Fibroblast of mammary gland (primary cell): Measurements from ENCODE around the gene FHIT.

Experiments used
- DNase-seq: peaks from one replicate; pipeline ENCODE4 v3.0.0-alpha.2; 2010; ENCODE audit warnings: low read depth
- H3K4me3 ChIP-seq: 2 replicates; pipeline ENCODE4 v1.5.1; 2011; ENCODE audit warnings: low read depth, mild to moderate bottlenecking, low read length, moderate library complexity; ENCODE audit not compliant: control insufficient read depth
- TF ChIP-seq, protein P1 (sequence below): conservative IDR thresholded peaks from 2 replicates; pipeline ENCODE4 v1.5.1; 2011; ENCODE audit warnings: low read depth, low read length, inconsistent platforms; ENCODE audit not compliant: control insufficient read depth, insufficient read depth

The FHIT gene

DNA sequence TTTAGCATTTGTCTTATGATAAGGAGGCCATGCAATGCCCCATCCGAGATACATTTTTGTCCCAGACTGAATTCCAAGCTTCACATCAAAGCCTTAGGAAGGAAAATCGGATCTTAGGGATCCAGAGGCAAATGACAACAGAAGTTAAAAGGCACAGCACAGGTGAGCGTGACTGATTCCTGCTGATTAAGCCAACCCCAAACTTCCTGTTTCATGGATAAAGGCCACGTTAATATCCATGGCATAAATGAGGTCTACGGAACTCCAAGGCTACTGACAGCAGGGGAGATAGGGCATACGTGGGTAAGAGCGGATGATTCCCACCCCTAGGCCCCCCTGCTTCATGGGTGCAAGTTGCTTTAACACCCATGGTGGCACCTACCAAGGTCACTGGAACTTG, 471.6 kb downstream of the FHIT start:
- no peak overlapping the region for H3K4me3 ChIP-seq
- DNase-seq, result no peak
- TF ChIP-seq, protein P1, sequence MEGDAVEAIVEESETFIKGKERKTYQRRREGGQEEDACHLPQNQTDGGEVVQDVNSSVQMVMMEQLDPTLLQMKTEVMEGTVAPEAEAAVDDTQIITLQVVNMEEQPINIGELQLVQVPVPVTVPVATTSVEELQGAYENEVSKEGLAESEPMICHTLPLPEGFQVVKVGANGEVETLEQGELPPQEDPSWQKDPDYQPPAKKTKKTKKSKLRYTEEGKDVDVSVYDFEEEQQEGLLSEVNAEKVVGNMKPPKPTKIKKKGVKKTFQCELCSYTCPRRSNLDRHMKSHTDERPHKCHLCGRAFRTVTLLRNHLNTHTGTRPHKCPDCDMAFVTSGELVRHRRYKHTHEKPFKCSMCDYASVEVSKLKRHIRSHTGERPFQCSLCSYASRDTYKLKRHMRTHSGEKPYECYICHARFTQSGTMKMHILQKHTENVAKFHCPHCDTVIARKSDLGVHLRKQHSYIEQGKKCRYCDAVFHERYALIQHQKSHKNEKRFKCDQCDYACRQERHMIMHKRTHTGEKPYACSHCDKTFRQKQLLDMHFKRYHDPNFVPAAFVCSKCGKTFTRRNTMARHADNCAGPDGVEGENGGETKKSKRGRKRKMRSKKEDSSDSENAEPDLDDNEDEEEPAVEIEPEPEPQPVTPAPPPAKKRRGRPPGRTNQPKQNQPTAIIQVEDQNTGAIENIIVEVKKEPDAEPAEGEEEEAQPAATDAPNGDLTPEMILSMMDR, result no peak

DNA sequence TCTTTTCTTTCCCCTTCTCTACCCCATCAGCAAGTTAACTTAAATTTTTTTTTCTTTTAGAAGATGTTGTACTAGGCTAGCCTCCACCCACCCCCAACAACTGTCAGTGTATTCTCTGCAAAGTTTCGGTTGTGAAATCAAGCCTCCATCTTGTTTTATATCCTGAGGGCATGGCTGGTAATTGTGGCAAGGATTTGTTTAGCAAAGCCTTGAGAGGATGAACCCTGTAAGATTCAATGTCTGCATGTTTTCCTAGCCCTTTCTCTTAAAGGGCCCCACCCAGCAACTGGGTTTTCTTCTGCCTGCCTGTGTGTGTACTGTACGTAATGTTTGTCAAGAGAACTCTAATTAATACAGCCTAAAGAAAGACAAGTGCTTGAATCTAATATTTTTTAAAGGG, 475.3 kb downstream of the FHIT start:
- no peak overlapping the region for H3K4me3 ChIP-seq
- no peak for DNase-seq
- TF ChIP-seq, protein P1, result no peak

DNA sequence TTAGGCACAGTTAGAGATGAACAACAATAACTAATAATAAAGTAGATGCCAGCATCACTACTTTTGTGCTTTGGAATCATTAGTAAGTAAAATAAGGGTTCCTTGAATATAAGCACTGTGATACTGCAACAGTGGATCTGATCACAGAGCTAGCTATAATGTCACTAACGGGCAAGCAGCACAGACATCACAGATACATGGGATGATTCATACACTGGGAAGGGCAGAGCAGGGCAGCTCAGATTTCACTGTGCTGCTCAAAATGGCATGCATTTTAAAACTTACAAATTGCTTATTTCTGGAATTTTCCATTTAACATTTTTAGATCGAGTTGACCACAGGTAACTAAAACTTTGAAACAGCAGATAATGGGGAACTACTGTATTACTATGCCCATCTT, 476.6 kb downstream of the FHIT start:
- DNase-seq, result no peak

DNA sequence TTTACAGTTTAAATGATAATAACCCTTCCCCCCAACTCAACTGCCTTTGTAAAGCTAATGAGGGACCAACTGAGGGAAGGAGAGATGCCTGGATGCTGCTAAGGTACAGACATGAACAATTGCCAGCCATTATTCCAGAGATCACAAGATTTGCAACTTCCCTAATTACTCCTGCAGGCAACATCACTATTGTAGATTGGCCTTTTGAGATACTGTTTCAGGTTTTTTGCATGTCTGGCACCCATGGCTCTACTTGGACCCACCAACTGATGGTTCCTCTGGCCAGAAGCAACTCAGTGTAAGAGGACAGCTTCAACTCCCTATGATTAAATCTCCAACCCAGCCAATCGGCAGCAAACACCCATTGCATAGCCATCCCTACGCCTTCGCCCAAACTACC, 478.7 kb downstream of the FHIT start:
- TF ChIP-seq, protein P1, result no peak
- no peak for DNase-seq
- no peak overlapping the region for H3K4me3 ChIP-seq

More for the DNA sequence above, 476.6 kb downstream of the FHIT start:
- TF ChIP-seq, protein P1, result no peak
- H3K4me3 ChIP-seq, result no peak overlapping the region

DNA sequence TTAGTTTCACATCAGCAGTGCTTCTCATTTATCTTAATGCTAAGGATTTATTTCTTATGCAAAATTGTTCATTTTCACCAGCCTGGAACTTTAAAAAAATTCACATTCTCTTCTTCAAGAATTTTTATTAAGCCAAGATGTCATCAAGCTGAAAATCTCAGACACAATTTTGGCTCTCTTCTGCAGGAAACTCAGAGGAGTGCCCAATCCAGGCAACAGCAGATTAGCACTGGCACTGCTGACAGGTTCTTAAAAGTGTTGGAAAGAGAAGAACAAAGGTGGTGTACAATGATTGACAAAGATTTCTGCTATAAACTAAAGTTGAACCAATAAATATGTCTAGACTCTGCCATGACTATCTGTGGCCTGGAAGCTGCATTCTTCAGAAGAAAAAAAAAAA, 479.5 kb downstream of the FHIT start:
- no peak for DNase-seq
- no peak overlapping the region for H3K4me3 ChIP-seq
- TF ChIP-seq, protein P1, result no peak

DNA sequence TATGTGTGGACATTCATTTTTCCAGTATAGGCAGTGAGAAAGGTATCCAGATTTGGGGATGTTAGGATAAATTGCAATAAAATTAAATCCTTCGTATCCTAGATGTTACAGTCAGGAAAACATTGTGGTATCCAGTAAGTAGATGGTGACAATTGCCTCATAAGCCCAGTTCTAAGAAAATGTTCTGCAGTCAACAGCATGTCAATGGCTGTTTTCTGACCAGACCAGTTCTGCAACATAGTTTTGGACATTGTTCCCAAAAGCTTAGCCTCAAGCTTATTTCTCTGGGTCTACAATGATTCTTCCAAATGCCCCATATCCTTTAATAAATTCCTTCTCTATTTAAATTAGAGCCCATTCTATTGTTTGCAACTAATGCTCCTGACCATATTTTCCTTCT, 480.7 kb downstream of the FHIT start:
- no peak for DNase-seq
- TF ChIP-seq, protein P1, result no peak
- no peak overlapping the region for H3K4me3 ChIP-seq

DNA sequence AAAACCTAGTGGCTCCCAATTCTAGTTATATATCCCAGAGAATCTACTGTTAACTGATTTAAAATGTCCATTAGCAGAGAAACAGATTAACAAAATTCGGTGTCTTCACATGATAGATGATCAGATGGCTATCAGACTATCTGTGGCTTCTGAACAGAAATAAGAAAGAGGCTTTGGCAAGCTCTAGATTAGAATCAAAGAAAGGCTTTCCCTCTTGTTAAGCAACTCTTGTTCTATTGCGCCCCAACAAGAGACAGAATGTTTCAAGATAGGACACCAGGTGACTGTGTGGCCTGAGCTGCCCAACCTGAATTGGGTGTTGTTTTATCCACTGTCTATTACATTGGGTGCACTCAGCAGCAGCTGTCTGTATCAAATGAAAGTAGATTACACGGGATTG, 483.7 kb downstream of the FHIT start:
- TF ChIP-seq, protein P1, result no peak
- DNase-seq, result no peak
- H3K4me3 ChIP-seq, result no peak overlapping the region
